Stimulated activated CD8-positive, alpha-beta memory T cell treated with anti-CD3 and anti-CD28 coated beads, Interleukin-12 subunit alpha, Interleukin-12 subunit beta, amount 100 ng/mL, for 4 hours (primary cell): ENCODE measurements around the gene CLEC4G.
"Not testable (repeated sequence)": the region's sequence is repeated elsewhere in the genome, so short reads cannot be mapped to it uniquely, and the experiment has no call there.

Source experiments
- DNase-seq: peaks from one replicate; pipeline ENCODE4 v3.0.0-alpha.2; 2020; ENCODE audit warnings: low read depth

Gene CLEC4G

DNA sequence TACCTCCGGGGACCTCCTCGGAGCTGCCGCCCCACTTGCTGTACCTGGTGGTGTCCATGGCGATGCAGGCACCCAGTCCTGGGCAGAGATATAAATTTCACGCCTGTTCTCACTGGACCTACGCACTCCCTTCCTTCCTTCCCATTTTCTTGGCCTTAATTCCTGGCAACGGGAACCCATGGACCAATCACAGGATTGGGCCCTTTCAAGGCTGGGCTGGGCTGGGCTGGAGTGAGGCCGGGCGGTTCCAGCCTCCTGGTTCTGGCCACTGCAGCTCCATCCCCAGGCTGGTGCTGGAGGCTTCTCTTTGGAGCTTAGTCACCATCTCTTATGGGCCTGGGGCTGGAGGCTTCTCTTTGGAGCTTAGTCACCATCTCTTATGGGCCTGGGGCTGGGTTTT, at the start of gene CLEC4G:
CLEC4G (minus strand) TSS at position 66 of the 400 bp plus-strand sequence; CDS start at position 58, 8 bp downstream.
- no peak for DNase-seq

DNA sequence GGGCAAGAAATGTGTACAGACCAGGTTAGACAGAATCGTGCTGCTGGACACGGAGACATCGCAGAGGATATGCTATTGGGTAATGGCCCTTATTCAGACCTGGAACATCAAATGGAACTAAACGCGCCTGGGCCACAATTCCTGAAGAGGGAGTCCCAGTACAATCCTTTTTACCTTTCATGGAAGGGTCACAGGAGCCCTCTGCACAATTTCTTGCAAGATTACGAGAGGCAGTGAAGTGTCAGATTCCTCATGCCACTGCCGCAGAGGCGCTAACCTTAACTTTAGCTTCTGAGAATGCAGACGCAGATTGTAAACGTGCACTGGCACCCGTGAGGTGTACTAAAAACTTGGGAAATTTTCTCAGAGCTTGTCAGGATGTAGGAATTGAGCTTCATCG, 49.2 kb upstream of the CLEC4G start:
- no peak for DNase-seq

DNA sequence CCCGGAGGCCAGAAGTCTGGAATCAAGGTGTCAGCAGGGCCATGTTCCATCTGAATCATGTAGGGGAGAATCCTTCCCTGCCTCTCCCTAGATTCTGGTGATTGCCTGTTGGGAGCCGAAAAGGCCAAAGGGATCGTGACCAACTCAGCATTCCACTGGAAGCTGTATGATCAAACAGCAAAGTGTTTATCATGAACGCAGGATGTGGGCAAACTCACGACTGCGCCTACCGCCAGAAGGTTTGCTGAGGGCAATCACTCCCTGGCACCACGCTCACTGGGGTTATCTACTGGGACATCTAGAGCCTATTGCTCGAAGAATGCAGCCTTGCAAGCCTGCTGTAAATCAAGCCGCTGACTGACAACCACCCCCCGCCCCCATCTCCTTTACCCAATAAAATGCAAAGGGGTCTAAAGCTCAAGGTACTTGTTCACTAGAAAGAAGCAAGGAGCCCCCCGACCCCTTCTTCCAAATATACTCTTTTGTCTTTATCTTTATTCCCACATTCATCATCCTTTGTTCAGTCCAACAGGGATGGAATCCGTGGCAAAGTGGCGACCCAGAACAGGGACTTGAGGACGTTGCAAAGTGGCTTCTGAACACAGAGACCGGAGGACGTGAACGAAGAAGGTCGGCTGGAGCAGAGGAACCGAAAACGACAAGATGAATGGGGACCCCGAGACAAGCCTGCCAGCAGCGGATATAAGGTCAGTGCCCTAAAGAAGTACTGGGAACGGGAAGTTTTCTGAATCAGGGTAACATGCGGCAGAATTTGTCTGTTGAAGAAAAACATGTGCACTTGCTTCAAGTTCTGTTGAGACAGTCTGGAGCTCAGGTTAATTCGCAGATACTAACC, 47.9 kb upstream of the CLEC4G start:
- DNase-seq = no peak

DNA sequence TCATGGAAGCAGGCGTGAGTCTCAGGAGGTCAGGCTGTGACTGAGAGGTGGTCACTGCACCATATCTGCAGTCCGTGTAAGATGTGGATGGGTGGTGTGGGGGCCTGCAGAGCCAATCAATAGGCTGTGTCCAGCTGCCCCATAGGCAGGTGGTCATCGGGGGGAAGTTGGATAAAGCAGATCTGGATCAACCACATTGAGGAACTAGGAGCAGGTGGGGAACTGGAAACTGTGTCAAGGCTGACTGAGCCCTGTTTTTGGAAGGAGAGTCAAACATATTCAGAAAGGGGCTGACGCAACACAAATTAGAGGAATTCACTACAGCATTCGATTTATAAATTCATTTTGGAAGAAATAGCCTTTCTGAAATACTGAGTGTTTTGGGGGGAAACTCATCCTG, 46.2 kb upstream of the CLEC4G start:
- no peak for DNase-seq

DNA sequence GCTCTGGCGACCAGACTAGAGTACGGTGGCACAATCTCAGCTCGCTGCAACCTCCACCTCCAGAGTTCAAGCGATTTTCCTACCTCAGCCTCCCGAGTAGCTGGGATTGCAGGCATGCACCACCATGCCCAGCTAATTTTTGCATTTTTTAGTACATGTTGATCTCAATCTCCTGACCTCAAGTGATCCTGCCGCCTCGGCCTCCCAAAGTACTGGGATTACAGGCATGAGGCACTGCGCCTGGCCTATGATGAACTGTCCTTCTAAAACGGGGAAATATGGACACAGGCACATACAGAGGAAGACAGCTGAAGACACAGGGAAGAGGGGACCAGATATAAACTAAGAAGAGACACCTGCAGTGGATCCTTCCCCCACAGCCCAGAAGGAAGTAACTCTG, 43.9 kb upstream of the CLEC4G start:
- no peak for DNase-seq

- DNase-seq = no peak
Observed at GRCh38 chr19:7773841-7774240, 41.9 kb upstream of the CLEC4G start.

GRCh38 chr19:7772752-7773291, 40.9 kb upstream of the CLEC4G start:
- DNase-seq = no peak

DNA sequence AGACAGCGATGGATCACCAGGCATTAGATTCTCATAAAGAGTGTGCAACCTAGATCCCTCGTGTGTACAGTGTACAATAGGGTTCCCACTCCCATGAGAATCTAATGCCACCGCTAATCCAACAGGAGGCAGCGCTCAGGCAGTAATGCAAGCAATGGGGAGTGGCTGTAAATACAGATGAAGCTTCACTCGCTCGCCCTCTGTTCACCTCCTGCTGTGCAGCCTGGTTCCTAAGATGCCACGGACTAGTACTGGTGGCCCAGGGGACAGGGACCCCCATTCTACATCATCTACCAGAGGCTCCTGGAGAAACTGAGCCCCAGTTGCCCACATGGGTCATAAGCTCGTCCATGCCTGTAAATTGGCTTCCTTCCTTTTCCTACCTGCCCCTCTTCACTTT, 39.2 kb upstream of the CLEC4G start:
- DNase-seq = no peak

GRCh38 chr19:7769171-7769570, 37.3 kb upstream of the CLEC4G start:
- no peak for DNase-seq

DNA sequence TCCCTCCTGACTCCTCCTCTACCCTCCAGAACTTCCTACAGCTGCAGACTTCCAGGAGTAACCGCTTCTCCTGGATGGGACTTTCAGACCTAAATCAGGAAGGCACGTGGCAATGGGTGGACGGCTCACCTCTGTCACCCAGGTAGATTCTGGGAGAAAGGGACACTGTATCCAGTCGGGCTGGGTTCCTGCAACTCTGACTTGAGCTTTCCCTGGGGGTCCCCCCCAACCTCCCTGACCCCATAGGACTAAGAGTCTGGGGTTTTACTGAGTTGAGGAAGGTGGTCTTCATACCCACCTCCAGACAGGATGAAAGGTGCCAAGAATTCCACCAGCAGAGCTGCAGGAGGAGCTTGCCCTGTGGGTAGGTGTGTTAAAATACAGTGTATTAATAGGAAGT, 35.6 kb upstream of the CLEC4G start:
- DNase-seq = no peak

DNA sequence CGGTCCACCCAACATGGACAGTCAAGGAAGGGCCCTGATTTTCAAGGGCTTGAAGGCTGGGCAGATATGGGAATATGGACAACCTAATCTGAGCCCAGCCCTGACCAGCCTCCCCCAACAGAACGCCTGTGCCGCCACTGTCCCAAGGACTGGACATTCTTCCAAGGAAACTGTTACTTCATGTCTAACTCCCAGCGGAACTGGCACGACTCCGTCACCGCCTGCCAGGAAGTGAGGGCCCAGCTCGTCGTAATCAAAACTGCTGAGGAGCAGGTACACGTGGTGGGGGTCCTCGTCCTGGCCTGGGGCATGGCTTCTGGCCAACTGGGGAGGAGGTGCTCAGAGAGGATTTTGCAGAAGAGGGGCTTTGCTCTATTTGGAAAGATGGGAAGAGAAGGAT, 34.6 kb upstream of the CLEC4G start:
- no peak for DNase-seq

DNA sequence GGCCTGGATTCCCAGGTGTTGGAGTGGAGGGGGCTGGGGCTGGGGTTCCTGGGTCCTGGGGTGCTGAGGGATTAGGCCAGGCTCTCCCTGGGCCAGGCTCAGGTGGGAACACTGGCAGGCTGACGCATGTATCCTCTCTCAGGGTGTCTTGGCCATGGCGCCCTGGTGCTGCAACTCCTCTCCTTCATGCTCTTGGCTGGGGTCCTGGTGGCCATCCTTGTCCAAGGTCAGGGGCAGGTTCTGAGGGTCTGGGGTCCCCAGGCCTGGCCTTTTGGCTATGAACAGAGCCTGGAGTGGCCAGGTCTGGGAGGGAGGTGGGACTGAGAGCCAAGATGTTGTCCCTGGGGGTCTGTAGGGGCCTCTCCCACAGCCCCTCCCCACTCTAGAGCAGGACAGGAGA, 33.1 kb upstream of the CLEC4G start:
- not testable (repeated sequence) for DNase-seq

DNA sequence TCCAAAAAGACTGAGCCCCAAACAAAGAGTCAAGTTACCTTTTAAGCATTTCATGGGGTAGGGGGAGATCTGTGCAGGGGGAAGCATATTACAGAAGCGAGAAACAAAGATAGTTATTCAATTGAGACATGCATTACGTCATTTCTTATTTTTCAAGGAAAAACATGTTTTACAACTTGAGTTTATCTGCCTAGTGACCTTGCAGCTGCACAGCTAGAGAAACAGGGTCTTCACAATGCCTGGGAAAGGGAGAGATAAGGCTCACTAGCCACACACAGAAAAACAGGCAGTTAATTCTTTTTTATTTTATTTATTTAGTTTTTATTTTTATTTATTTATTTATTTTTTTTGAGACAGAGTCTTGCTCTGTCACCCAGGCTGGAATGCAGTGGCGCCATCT, 32.2 kb upstream of the CLEC4G start:
- not testable (repeated sequence) for DNase-seq

- no peak for DNase-seq
Observed at GRCh38 chr19:7763696-7764095, 31.8 kb upstream of the CLEC4G start.

DNA sequence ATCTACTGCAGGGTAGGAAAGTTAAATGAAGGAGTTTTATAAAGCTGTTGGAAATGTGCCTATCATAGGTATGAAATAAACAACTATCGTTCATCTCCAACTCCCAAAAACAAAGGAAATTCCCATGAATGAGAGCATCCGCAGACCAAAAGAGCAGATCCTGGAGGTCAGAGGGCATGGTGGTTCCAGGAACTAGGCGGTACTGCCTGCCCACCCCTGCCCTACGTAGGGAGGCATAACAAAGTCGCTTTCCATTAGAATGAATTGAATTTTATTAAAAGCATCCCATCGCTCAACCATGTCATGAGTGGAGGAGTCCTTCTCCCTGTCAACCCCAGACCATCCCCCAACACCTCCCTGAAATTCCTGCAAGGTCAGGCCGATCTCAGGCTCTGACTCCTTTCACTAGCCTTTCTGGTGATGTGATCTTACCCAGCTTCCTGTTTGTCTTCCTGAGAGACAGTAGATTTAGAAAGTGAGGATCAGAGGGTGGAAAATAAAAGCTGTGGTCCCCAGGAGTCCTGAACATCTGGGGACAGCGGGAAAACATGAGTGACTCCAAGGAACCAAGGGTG, 30.9 kb upstream of the CLEC4G start, which contains the start of gene CLEC4M:
CLEC4M (plus strand) TSS at position 525 of the 575 bp plus-strand sequence; CDS start at position 549, 24 bp downstream.
- DNase-seq = no peak

GRCh38 chr19:7759156-7759555, 27.2 kb upstream of the CLEC4G start:
- DNase-seq = no peak

- DNase-seq = no peak
Observed at GRCh38 chr19:7757358-7757757, 25.4 kb upstream of the CLEC4G start.

DNA sequence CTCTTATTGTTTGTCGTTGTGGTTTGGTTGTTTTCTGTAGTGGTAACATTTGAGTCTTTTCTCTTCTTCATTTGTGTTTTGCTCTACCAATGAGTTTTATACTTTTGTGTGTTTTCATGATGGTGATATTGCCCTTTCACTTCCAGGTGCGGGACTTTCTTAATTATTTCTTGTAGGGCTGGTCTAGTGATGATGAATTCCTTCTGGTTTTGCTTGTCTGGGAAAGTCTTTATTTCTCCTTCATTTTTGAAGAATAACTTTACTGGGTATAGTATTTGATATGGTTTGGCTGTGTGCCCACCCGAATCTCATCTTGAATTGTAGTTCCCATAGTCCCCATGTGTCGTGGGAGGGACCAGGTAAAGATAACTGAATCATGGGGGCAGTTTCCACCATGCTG, 24.3 kb upstream of the CLEC4G start:
- no peak for DNase-seq

DNA sequence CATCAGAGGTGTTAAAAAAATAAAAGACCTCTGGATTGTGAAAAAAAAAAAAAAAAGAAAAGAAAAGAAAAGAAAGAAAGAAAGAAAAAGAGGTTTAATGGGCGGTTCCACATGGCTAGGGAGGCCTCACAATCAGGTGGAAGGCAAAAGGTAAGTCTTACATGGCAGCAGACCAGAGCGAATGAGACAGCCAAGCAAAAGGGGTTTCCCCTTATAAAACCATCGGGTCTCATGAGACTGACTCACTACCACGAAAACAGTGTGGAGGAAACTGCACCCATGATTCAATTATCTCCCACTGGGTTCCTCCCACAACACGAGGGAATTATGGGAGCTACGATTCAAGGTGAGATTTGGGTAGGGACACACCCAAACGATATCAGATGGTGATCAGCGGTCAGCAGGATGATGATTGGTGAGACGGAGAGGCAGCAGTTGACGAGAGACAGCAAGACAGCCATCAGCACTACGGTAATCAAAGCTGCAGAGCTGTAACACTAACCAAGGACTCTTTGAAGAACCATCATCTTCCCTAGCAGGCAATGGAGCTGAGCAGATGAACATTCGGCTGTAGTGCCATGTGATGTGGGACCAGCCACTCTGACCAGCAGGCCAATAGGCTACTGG, 19.4 kb upstream of the CLEC4G start:
- no peak for DNase-seq

DNA sequence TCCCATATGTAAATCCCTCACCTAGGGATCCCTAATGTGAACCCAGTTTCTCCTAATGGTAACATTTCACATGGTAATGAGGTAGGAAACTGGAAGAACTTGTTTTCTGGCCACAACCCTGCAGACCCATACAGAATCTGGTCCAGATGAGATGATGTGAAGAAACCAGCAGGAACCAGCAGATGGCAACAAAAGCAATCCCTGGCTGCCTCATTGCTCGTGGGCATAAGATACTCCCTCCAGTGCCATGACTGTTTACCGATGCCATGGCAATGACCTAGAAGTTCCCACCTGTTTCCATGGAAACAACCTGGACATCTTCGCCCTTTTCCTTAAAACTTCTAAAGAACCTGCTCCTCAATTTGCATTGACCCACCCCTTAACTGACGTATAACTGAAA, 16.8 kb upstream of the CLEC4G start:
- DNase-seq = no peak

DNA sequence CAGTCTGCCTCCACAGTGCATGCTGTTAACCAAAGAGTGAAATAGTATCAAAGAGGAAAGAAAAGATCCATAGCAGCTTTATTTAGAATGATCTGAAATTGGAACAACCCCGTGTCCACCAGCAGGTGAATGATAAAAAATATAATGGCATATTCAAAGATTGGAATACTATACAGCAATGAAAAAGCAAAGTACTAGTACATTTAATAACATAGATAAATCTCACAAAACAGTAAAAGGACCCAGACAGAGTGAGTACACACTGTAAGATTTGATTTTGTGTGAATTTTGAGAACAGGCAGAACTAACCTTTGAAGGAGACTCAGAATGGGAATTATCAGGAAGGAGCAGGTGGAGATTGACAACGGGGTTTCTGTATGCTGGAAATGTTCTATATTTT, 16.3 kb upstream of the CLEC4G start:
- DNase-seq = no peak

DNA sequence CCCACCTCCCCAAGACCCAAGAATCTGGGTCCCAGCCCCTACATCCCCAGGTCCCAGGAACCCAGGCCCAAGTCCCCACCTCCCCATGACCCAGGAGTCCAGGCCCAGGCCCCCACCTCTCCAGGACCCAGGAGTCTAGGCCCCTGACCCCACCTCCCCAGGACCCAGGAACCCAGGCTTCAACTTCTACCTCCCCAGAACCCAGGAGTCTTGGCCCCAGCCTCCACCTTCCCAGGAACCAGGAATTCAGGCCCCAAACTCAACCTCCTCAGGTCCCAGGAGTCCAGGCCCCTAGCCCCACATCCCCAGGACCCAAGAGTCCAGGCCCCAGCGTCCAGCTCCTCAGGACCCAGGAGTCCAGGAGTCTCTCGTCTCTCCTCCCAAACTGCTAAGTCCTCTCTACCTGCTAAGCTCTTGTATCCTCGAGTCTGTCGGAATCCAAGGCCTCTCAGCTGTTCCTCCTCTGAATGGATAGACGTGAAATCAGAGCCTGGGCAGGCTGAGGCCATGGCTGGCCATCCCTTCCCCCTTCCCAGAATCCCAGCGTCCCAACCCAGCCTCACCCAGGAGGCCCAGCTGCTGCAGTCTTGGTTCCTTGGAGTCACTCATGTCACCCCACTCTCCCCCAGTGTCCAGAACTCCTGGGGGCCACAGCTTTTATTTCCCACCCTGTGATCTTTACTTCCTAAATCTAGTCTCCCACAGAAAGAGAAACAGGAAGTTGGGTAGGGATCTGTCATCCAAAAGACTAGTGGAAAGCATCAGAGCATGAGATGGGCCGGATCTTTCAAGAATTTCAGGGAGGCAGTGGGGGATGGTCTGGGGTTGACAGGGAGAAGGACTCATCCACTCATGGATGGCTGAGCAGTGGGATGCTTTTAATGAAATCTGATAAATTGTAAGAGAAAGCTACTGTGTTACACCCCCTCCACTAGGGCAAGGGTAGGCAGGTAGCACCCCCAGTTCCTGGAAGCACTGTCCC, 15.3 kb upstream of the CLEC4G start, which contains the start of gene CD209:
CD209 (minus strand) TSS at position 632 of the 982 bp plus-strand sequence; CDS start at position 609, 23 bp downstream.
- no peak for DNase-seq
